ENCODE measurements around the gene MTA1. TPM values are rescaled to one million over a fixed set of nuclear protein-coding genes. Genes with fewer than 3 reads are reported as not detected.

The MTA1 gene
- total RNA-seq, 2 experiments from 2014 or later = 103 to 217 TPM

- H3K4me3 ChIP-seq (ENCODE audit: low read depth, low read length, poor library complexity, severe bottlenecking) = no peak overlapping the region
- no peaks in the 10 kb centered on the region for H3K9me2 ChIP-seq (ENCODE audit: insufficient read depth, low read length)
- ChIA-PET CTCF (ENCODE audit: unreplicated experiment) (no interaction called here), POLR2A (no interaction called here)
- no peaks in the 10 kb centered on the region for H3K4me1 ChIP-seq (ENCODE audit: insufficient read depth, low read length, poor library complexity, severe bottlenecking)
- no peaks in the 10 kb centered on the region for H3K79me2 ChIP-seq (ENCODE audit: insufficient read depth, low read depth, low read length)
- no peak overlapping the region for H3K27ac ChIP-seq (ENCODE audit: low read depth, low read length, poor library complexity, severe bottlenecking)
- no peak for DNase-seq (ENCODE audit: low spot score)
- no TSS peak for BruUV-seq (replicated peaks)
- no peak overlapping the region for H2AFZ ChIP-seq (ENCODE audit: low read length)
- H3K9me3 ChIP-seq (ENCODE audit: low read length) = no peaks in the 10 kb centered on the region
- H3K36me3 ChIP-seq (ENCODE audit: insufficient read depth, low read length) = peaks cover 66% of the 10 kb centered on the region
- intact Hi-C loops (cut with micrococcal nuclease; ENCODE audit: unreplicated experiment) = no loop called here
- TF ChIP-seq EZH2phosphoT487 (IDR thresholded peaks at IDR 0.05; ENCODE audit: borderline replicate concordance, low read depth, low read length) (no peak), CTCF (conservative IDR thresholded peaks at IDR 0.05; ENCODE audit: low read length) (no peak)
- no peaks in the 10 kb centered on the region for H4K20me1 ChIP-seq (ENCODE audit: insufficient read depth, low read length)
- H3K4me2 ChIP-seq (ENCODE audit: low read length) = no peak overlapping the region
These were observed 35.5 kb downstream of the MTA1 start for GRCh38 chr14:105455086-105455640.

GRCh38 chr14:105455766-105456660 is 36.4 kb downstream of the MTA1 start:
- Histone ChIP-seq H3K4me3 (ENCODE audit: low read depth, low read length, poor library complexity, severe bottlenecking) (no peak overlapping the region), H3K79me2 (ENCODE audit: insufficient read depth, low read depth, low read length) (no peaks in the 10 kb centered on the region), H3K27ac (ENCODE audit: low read depth, low read length, poor library complexity, severe bottlenecking) (no peak overlapping the region), H2AFZ (ENCODE audit: low read length) (no peak overlapping the region), H3K4me1 (ENCODE audit: insufficient read depth, low read length, poor library complexity, severe bottlenecking) (no peaks in the 10 kb centered on the region), H4K20me1 (ENCODE audit: insufficient read depth, low read length) (no peaks in the 10 kb centered on the region), H3K36me3 (ENCODE audit: insufficient read depth, low read length) (peaks cover 64% of the 10 kb centered on the region), H3K4me2 (ENCODE audit: low read length) (no peak overlapping the region), H3K9me2 (ENCODE audit: insufficient read depth, low read length) (no peaks in the 10 kb centered on the region), H3K9me3 (ENCODE audit: low read length) (no peaks in the 10 kb centered on the region)
- POLR2A ChIA-PET = interaction anchor here (1.1 kb wide), 1 partner anchor 26 kb away, joined by 3 read pairs; no protein-coding TSS in a partner anchor
- no TSS peak for BruUV-seq (replicated peaks)
- TF ChIP-seq CTCF (conservative IDR thresholded peaks at IDR 0.05; ENCODE audit: low read length) = no peak
- TF ChIP-seq EZH2phosphoT487 (IDR thresholded peaks at IDR 0.05; ENCODE audit: borderline replicate concordance, low read depth, low read length) = no peak
- intact Hi-C loops (cut with micrococcal nuclease; ENCODE audit: unreplicated experiment) = no loop called here
- no peak for DNase-seq (ENCODE audit: low spot score)
- CTCF ChIA-PET (ENCODE audit: unreplicated experiment) = no interaction called here

Measured in OCI-LY7 (cell line).